Brain microvascular endothelial cell (primary cell): ENCODE data around the gene VSTM2B.

Experiments
- DNase-seq: peaks from one replicate; pipeline ENCODE4 v3.0.0-alpha.2; 2020
- H3K27ac ChIP-seq: fragments of 250-450 bp; sonication (Bioruptor Pico); 2 replicates; pipeline ENCODE4 v1.5.1; 2020; ENCODE audit warnings: mild to moderate bottlenecking, moderate library complexity
- H3K27me3 ChIP-seq: fragments of 250-450 bp; sonication (Bioruptor Pico); replicated peaks from 2 replicates; pipeline ENCODE4 v1.5.1; 2020; ENCODE audit warnings: mild to moderate bottlenecking
- H3K36me3 ChIP-seq: fragments of 250-450 bp; sonication (Bioruptor Pico); replicated peaks from 2 replicates; pipeline ENCODE4 v1.5.1; 2020; ENCODE audit warnings: mild to moderate bottlenecking
- H3K4me3 ChIP-seq: 2 replicates; pipeline ENCODE4 v1.5.1; 2011; ENCODE audit warnings: low read depth, mild to moderate bottlenecking, control low read depth, low read length, moderate library complexity
- in situ Hi-C: cut with HindIII; loops from 2 replicates; pipeline ENCODE4 v1.10.0; 2017; ENCODE audit warnings: low sequenced_read_pairs, low pct_ligation_motif_present
- TF ChIP-seq, protein P1 (sequence below): IDR thresholded peaks from 2 replicates; pipeline ENCODE4 v1.5.1; 2011; ENCODE audit warnings: low read depth, mild to moderate bottlenecking, moderate library complexity, low read length, control low read depth, inconsistent platforms; ENCODE audit errors: missing control alignments

VSTM2B gene

DNA sequence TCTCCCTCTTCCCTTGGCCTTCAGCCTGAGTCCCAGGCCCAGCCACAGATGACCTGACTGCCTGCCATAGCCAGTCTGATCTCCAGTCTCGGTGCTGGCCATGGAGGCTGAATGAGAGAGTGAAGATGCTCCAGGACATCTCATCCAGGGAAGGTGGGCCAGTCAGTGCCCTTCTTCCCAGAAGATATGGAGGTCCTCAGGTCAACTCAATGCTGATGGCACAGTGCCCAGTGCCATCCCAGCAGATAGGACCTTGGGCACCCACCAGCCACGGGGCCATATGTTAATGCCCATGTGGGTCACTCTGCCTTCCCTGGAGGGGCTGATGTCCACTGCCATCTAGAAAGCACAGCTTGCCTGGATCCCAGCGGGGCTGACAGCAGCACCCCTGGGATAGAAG, 7.2 kb downstream of the VSTM2B start:
- Histone ChIP-seq H3K27me3 (peaks cover 32% of the 10 kb centered on the region), H3K27ac (no peak overlapping the region), H3K36me3 (no peaks in the 10 kb centered on the region), H3K4me3 (no peak overlapping the region)
- DNase-seq, result no peak
- in situ Hi-C loops, result no loop called here
- TF ChIP-seq, protein P1, sequence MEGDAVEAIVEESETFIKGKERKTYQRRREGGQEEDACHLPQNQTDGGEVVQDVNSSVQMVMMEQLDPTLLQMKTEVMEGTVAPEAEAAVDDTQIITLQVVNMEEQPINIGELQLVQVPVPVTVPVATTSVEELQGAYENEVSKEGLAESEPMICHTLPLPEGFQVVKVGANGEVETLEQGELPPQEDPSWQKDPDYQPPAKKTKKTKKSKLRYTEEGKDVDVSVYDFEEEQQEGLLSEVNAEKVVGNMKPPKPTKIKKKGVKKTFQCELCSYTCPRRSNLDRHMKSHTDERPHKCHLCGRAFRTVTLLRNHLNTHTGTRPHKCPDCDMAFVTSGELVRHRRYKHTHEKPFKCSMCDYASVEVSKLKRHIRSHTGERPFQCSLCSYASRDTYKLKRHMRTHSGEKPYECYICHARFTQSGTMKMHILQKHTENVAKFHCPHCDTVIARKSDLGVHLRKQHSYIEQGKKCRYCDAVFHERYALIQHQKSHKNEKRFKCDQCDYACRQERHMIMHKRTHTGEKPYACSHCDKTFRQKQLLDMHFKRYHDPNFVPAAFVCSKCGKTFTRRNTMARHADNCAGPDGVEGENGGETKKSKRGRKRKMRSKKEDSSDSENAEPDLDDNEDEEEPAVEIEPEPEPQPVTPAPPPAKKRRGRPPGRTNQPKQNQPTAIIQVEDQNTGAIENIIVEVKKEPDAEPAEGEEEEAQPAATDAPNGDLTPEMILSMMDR, result no peak

DNA sequence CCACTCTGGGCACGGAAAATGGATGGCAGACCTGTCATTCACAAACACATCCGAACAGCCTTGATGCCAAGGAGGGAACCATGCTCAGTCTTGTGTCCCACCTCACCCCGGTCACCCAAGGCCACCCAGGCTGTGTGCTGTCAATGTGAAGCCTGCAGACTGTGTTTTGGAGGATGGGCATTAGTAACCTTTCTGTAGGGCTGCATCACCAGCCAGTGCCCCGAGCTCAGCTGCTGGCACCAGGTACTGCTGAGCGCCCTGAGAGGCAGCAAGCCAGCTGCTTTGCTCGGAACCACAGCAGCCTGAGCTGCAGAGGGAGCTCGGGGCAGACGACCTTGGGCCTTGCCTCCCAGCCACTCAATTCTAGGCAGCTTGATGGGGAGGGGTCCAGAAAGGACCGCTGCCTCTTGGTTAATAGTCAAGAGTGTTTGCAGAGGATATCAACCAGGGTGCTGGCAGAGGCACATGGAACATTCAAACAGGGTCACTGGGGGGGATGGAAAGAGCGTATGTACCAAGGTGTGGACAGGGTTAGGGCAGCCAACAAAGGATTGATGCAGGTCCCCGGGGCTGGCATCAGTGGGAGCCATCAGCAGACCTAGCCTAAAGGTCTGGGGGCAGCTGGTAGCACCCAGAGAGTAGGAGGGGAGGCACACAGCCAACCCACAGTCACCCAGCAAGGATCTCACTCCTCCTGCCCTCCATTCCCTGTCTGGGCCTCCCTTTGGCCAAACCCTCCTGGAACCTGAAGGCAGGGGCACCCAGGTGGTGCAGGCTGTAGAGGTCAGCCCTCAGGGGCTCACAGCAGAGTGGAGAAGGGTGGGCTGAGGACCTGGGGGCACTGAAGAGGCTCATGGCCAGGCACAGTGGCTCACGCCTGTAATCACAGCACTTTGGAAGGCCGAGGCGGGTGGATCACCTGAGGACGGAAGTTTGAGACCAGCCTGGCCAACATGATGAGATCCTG, 8.1 kb downstream of the VSTM2B start:
- no peak overlapping the region for H3K4me3 ChIP-seq
- peaks cover 25% of the 10 kb centered on the region for H3K27me3 ChIP-seq
- in situ Hi-C loops, result no loop called here
- no peaks in the 10 kb centered on the region for H3K36me3 ChIP-seq
- no peak for DNase-seq
- TF ChIP-seq, protein P1, result no peak
- H3K27ac ChIP-seq, result no peak overlapping the region

DNA sequence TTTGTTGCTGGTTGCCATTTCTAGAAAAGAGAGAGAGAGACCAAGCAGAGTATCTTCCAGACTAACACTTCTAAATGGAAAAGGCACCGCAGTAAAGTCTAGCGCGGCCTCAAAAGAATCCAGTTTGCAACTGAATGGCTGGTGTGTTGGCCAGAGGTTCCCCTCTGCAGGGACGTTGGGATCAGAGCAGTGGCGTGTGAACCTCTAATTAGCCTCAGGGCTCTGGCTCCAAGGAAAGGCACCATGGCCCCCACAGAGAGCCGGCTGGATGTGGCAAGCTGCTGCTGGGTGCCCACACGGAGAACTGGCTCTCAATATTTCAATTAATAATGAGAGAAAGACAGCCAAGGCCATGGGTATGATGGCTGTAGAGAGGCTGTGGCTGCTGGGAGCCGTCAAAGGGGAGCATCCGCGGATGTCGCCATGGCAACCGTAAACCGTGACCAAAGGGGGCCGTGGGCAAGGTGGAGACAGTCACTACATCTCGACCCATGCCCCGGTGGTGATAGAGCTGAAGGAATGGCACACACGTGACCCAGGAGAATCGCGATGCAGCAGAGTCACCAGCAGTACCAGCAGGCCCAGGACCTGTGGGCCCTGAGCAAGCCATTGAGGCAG, 9.5 kb downstream of the VSTM2B start:
- Histone ChIP-seq H3K4me3 (no peak overlapping the region), H3K36me3 (no peaks in the 10 kb centered on the region), H3K27me3 (peaks cover 10% of the 10 kb centered on the region), H3K27ac (no peak overlapping the region)
- DNase-seq, result no peak
- TF ChIP-seq, protein P1, result no peak
- in situ Hi-C loops, result no loop called here

DNA sequence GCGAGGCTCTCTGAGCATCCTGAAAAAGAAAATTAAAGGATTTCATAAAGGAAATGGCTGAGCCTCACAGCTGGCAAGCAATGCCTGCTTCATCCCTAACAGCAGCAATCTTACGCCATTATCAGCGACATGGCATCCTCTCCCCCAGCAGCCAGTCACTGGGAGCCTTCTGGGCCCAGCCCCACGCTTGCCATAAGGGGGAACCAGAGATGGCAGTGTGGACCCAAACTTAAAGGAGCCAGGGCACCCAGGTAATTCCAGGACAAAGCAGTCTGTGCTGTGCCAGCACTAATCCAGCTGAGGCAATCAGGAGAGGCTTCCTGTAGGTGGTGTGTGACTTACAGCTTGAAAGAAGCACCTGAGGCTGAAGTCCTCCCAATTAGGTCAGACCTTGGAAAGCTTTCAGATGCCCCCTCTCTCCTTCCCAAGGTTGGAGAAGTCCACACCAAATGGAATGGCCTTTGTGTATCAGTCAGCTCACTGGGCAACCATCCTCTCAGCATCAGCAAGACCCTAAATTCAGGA, 10.3 kb downstream of the VSTM2B start:
- no peak overlapping the region for H3K4me3 ChIP-seq
- no peak for DNase-seq
- TF ChIP-seq, protein P1, result no peak
- no peak overlapping the region for H3K27ac ChIP-seq
- in situ Hi-C loops, result no loop called here
- H3K27me3 ChIP-seq, result peaks cover 5% of the 10 kb centered on the region
- H3K36me3 ChIP-seq, result no peaks in the 10 kb centered on the region

DNA sequence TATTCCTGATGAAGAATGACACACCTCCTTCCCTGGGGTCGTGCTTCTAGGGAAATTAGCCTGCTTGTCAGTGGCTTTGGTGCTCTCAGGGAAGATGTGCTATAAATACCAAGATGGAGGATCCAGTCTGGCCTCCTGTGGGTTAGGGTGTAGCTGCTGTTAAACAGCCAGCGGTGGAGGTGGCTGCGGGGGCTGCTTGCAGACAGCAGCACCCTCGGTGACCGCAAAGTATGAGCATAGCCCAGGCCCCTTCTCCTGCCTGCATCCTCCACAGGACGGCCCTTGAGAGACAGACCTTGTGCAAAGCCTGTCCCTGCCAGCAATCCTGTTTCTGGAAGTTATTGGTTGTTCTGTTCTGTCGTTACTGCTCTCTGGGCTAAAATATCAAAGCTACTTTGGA, 11.4 kb downstream of the VSTM2B start:
- no peak for DNase-seq
- no peak overlapping the region for H3K4me3 ChIP-seq
- in situ Hi-C loops, result no loop called here
- no peaks in the 10 kb centered on the region for H3K36me3 ChIP-seq
- H3K27me3 ChIP-seq, result no peaks in the 10 kb centered on the region
- no peak overlapping the region for H3K27ac ChIP-seq
- TF ChIP-seq, protein P1, result no peak
